Tibial nerve (tissue), 4 donors: ENCODE data around the gene NEK5.
"Not testable (repeated sequence)": the region's sequence is repeated elsewhere in the genome, so short reads cannot be mapped to it uniquely, and the experiment has no call there.

Source experiments
- EP300 ChIP-seq, 2 donors: sonication (generic); formaldehyde crosslinking; IDR thresholded peaks; one replicate each; pipeline ENCODE4 v1.6.1; 2017; ENCODE audit warnings: antibody characterized with exemption in 2 of 2, mild to moderate bottlenecking in 1 of 2
- POLR2A ChIP-seq, 2 donors: fragments of 450-650 bp; IDR thresholded peaks; one replicate each; pipeline ENCODE4 v1.6.1; 2017; ENCODE audit warnings: antibody characterized with exemption in 2 of 2, mild to moderate bottlenecking in 2 of 2, moderate library complexity in 2 of 2
- TF ChIP-seq, protein P1 (sequence below), 5 experiments: fragments of 200-600 bp in 3 of 5; fragments of 450-650 bp in 2 of 5; sonication (generic) in 3 of 5; IDR thresholded peaks; one replicate each; pipeline ENCODE4 v1.5.1; 2016 to 2019; ENCODE audit warnings: antibody characterized with exemption in 5 of 5, mild to moderate bottlenecking in 3 of 5, moderate library complexity in 2 of 5

DNA sequence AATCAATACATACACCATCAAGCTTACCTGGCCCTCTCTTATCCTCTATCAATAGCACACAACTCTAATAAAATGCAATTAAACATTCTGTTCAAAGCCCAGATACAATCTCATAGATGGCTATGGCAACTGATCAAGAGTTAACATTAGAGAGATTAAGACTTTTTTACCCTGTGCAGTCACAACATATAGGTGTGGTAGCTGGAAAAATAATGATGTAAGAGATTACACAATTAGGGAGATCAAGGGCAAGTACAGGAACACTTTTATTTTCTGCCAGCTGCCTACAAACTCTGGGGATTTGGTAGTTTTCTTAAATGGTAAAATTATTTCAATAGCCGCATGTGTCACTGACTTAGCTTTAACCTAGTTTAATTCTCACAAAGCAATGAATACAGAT, 42.8 kb upstream of the NEK5 start:
- TF ChIP-seq, protein P1, sequence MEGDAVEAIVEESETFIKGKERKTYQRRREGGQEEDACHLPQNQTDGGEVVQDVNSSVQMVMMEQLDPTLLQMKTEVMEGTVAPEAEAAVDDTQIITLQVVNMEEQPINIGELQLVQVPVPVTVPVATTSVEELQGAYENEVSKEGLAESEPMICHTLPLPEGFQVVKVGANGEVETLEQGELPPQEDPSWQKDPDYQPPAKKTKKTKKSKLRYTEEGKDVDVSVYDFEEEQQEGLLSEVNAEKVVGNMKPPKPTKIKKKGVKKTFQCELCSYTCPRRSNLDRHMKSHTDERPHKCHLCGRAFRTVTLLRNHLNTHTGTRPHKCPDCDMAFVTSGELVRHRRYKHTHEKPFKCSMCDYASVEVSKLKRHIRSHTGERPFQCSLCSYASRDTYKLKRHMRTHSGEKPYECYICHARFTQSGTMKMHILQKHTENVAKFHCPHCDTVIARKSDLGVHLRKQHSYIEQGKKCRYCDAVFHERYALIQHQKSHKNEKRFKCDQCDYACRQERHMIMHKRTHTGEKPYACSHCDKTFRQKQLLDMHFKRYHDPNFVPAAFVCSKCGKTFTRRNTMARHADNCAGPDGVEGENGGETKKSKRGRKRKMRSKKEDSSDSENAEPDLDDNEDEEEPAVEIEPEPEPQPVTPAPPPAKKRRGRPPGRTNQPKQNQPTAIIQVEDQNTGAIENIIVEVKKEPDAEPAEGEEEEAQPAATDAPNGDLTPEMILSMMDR (IDR thresholded peaks at IDR 0.05), result not testable (repeated sequence)
- not testable (repeated sequence) for TF ChIP-seq POLR2A, EP300 (IDR thresholded peaks at IDR 0.05)
